Astrocyte (in vitro differentiated cells and primary cell): Measurements from ENCODE around the gene STARD4.

ENCODE experiments used
- EZH2 ChIP-seq: IDR thresholded peaks from 2 replicates; pipeline ENCODE4 v1.6.1; 2012; ENCODE audit warnings: mild to moderate bottlenecking, low read length, inconsistent platforms; ENCODE audit not compliant: insufficient read depth
- TF ChIP-seq, protein P1 (sequence below): IDR thresholded peaks from 2 replicates; pipeline ENCODE4 v1.5.1; 2011; ENCODE audit warnings: low read depth, mild to moderate bottlenecking, inconsistent platforms, low read length, moderate library complexity; ENCODE audit not compliant: insufficient read depth

DNA sequence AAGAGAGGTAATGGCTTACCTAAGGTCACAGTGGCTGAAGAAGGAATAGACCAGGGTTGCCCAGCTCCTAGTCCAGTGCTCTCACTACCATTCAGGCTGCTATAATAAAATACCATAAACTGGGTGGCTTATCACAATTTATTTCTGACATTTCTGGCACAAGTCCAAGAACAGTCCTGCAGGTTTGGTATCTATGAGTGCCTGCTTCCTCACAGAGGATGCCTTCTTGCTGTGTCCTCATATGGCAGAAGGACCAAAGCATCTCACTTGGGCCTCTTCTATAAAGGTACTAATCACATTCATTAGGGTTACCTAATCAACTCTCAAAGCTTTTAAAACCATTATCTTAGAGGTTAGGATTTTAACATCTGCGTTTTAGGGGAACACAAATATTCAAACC lies 17.2 kb downstream of the STARD4 start:
- TF ChIP-seq, protein P1, sequence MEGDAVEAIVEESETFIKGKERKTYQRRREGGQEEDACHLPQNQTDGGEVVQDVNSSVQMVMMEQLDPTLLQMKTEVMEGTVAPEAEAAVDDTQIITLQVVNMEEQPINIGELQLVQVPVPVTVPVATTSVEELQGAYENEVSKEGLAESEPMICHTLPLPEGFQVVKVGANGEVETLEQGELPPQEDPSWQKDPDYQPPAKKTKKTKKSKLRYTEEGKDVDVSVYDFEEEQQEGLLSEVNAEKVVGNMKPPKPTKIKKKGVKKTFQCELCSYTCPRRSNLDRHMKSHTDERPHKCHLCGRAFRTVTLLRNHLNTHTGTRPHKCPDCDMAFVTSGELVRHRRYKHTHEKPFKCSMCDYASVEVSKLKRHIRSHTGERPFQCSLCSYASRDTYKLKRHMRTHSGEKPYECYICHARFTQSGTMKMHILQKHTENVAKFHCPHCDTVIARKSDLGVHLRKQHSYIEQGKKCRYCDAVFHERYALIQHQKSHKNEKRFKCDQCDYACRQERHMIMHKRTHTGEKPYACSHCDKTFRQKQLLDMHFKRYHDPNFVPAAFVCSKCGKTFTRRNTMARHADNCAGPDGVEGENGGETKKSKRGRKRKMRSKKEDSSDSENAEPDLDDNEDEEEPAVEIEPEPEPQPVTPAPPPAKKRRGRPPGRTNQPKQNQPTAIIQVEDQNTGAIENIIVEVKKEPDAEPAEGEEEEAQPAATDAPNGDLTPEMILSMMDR, result no peak
- TF ChIP-seq EZH2, result no peak
